ENCODE data around the gene CEP135. TPM values are rescaled to one million over a fixed set of nuclear protein-coding genes. Genes with fewer than 3 reads are reported as not detected.

Gene CEP135
- total and polyA plus RNA-seq, 2 donors (not counting 1 experiment from before 2014, with no cell fraction given): 6.4 to 41.0 TPM

DNA sequence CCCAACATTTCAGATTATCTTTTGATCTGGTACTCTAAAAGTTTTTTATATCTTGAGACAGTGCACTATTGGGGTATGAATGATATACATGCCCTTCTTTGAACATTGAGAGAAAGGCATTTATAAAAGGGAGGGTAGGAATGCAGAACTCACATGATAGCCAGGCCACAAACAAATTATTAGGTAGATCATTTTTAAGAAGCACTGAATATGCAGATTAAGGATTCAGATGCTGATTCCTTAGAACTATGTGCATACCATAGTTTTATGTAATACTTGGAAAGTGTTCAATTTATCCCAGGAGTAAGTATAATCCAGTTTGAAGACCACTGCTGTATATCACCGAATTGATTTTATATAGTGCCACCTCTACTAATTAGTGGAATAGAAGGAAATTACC is 18.6 kb downstream of the CEP135 start:
- Histone ChIP-seq H3K9me3 (ENCODE audit: control extremely low read depth in 1 of 3, control insufficient read depth in 2 of 3, insufficient read depth in 1 of 3, low read length in 2 of 3) (no peaks in the 10 kb centered on the region), H3K27ac (ENCODE audit: low read length in 2 of 2) (no peak overlapping the region), H3K27me3 (replicated peaks in 1 of 4; ENCODE audit: control extremely low read depth in 1 of 4, control insufficient read depth in 3 of 4, insufficient read depth in 4 of 4, low read length in 3 of 4) (no peaks in the 10 kb centered on the region), H4K20me1 (ENCODE audit: control insufficient read depth, insufficient read depth, low read length, poor library complexity, severe bottlenecking) (no peaks in the 10 kb centered on the region), H3K79me2 (ENCODE audit: control insufficient read depth, insufficient read depth, low read length) (no peaks in the 10 kb centered on the region), H2AFZ (ENCODE audit: insufficient read depth, low read depth, low read length, poor library complexity, severe bottlenecking) (no peak overlapping the region), H3K36me3 (replicated peaks in 1 of 2; ENCODE audit: control extremely low read depth in 1 of 2, control insufficient read depth in 1 of 2, extremely low read depth in 1 of 2, insufficient read depth in 2 of 2, low read length in 1 of 2) (peaks cover 16 to 21% of the 10 kb centered on the region in 2 experiments), H3K9ac (ENCODE audit: low read length) (no peak overlapping the region), H3K4me2 (replicated peaks; ENCODE audit: low read depth, low read length, poor library complexity, severe bottlenecking) (no peak overlapping the region), H3K4me3 (ENCODE audit: control extremely low read depth in 1 of 5, extremely low read depth in 1 of 5, insufficient read depth in 1 of 5, low read depth in 2 of 5, low read length in 4 of 5) (no peak overlapping the region), H3K4me1 (ENCODE audit: control insufficient read depth in 2 of 2, insufficient read depth in 2 of 2, low read length in 2 of 2) (no peaks in the 10 kb centered on the region)
- no peak overlapping the region for H3K27ac Mint-ChIP-seq
- H3K27me3 Mint-ChIP-seq: no peaks in the 10 kb centered on the region
- no CpG with 5 or more reads among the region's 1 CpG for whole genome bisulfite sequencing (ENCODE audit: insufficient coverage)
- H3K4me3 Mint-ChIP-seq: no peak overlapping the region
- peaks cover under 1% of the 10 kb centered on the region for H3K4me1 Mint-ChIP-seq
- POLR2A ChIA-PET: no interaction called here
- ATAC-seq (ENCODE audit: low read depth) (no peak), DNase-seq (no peak)
- TF ChIP-seq EZH2 (IDR thresholded peaks at IDR 0.05; ENCODE audit: borderline replicate concordance, insufficient read depth, low read depth, low read length, poor library complexity, severe bottlenecking): no peak
- TF ChIP-seq, protein P1, sequence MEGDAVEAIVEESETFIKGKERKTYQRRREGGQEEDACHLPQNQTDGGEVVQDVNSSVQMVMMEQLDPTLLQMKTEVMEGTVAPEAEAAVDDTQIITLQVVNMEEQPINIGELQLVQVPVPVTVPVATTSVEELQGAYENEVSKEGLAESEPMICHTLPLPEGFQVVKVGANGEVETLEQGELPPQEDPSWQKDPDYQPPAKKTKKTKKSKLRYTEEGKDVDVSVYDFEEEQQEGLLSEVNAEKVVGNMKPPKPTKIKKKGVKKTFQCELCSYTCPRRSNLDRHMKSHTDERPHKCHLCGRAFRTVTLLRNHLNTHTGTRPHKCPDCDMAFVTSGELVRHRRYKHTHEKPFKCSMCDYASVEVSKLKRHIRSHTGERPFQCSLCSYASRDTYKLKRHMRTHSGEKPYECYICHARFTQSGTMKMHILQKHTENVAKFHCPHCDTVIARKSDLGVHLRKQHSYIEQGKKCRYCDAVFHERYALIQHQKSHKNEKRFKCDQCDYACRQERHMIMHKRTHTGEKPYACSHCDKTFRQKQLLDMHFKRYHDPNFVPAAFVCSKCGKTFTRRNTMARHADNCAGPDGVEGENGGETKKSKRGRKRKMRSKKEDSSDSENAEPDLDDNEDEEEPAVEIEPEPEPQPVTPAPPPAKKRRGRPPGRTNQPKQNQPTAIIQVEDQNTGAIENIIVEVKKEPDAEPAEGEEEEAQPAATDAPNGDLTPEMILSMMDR (IDR thresholded peaks at IDR 0.05): no peak
- CTCF ChIA-PET: no interaction called here
- intact Hi-C loops (cut with micrococcal nuclease): no loop called here
- no peaks in the 10 kb centered on the region for H3K9me3 Mint-ChIP-seq (ENCODE audit: insufficient read depth)

DNA sequence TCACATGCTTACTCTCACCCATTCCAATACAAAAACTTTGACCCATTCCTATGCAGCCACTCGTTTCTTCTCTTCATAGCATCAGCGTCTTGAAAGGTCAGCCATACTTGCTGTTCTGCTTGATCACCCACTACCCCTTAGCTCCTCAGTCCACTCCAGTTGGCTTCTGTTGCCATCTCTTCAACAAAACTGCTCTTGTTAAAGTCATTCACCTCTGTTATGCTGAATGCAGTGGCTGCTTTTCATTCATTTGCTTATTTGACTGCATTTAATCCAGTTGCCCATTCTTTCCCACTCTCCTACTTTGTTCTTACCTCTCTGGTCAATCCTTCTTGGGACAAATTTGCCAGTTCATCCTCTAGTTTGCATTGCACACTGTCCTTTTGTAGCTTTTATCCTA is 24.9 kb downstream of the CEP135 start:
- no peak overlapping the region for H3K4me3 ChIP-seq (ENCODE audit: control extremely low read depth in 1 of 5, extremely low read depth in 1 of 5, insufficient read depth in 1 of 5, low read depth in 2 of 5, low read length in 4 of 5)
- no peak overlapping the region for H2AFZ ChIP-seq (ENCODE audit: insufficient read depth, low read depth, low read length, poor library complexity, severe bottlenecking)
- H3K27me3 Mint-ChIP-seq: no peaks in the 10 kb centered on the region
- no peaks in the 10 kb centered on the region for H3K27me3 ChIP-seq (replicated peaks in 1 of 4; ENCODE audit: control extremely low read depth in 1 of 4, control insufficient read depth in 3 of 4, insufficient read depth in 4 of 4, low read length in 3 of 4)
- H3K4me1 ChIP-seq (ENCODE audit: control insufficient read depth in 2 of 2, insufficient read depth in 2 of 2, low read length in 2 of 2): no peaks in the 10 kb centered on the region
- no peak overlapping the region for H3K27ac ChIP-seq (ENCODE audit: low read length in 2 of 2)
- no peak overlapping the region for H3K4me3 Mint-ChIP-seq
- H3K27ac Mint-ChIP-seq: no peak overlapping the region
- TF ChIP-seq, protein P1 (IDR thresholded peaks at IDR 0.05): no peak
- TF ChIP-seq EZH2 (IDR thresholded peaks at IDR 0.05; ENCODE audit: borderline replicate concordance, insufficient read depth, low read depth, low read length, poor library complexity, severe bottlenecking): no peak
- ChIA-PET POLR2A (no interaction called here), CTCF (no interaction called here)
- intact Hi-C loops (cut with micrococcal nuclease): no loop called here
- no peak overlapping the region for H3K9ac ChIP-seq (ENCODE audit: low read length)
- 100% methylated on average over 2 of the region's 2 CpGs for whole genome bisulfite sequencing (ENCODE audit: insufficient coverage)
- no peaks in the 10 kb centered on the region for H4K20me1 ChIP-seq (ENCODE audit: control insufficient read depth, insufficient read depth, low read length, poor library complexity, severe bottlenecking)
- H3K36me3 ChIP-seq (replicated peaks in 1 of 2; ENCODE audit: control extremely low read depth in 1 of 2, control insufficient read depth in 1 of 2, extremely low read depth in 1 of 2, insufficient read depth in 2 of 2, low read length in 1 of 2): peaks cover 21 to 23% of the 10 kb centered on the region in 2 experiments
- no peak overlapping the region for H3K4me2 ChIP-seq (replicated peaks; ENCODE audit: low read depth, low read length, poor library complexity, severe bottlenecking)
- ATAC-seq (ENCODE audit: low read depth): no peak
- no peaks in the 10 kb centered on the region for H3K79me2 ChIP-seq (ENCODE audit: control insufficient read depth, insufficient read depth, low read length)
- H3K9me3 Mint-ChIP-seq (ENCODE audit: insufficient read depth): no peaks in the 10 kb centered on the region
- H3K4me1 Mint-ChIP-seq: no peaks in the 10 kb centered on the region
- no peaks in the 10 kb centered on the region for H3K9me3 ChIP-seq (ENCODE audit: control extremely low read depth in 1 of 3, control insufficient read depth in 2 of 3, insufficient read depth in 1 of 3, low read length in 2 of 3)
- DNase-seq: no peak
